H9 (cell line): ENCODE measurements around the gene CORO1A. TPM values are rescaled to one million over a fixed set of nuclear protein-coding genes. Genes with fewer than 3 reads are reported as not detected.
"Not testable (repeated sequence)": the region's sequence is repeated elsewhere in the genome, so short reads cannot be mapped to it uniquely, and the experiment has no call there.

ENCODE experiments used
- DNase-seq: peaks from one replicate; pipeline ENCODE4 v3.0.0-alpha.2; 2017
- H2AFZ ChIP-seq: one replicate; pipeline ENCODE4 v1.6.1; 2013; ENCODE audit warnings: mild to moderate bottlenecking, low read length, control low read depth, moderate library complexity
- H2AK5ac ChIP-seq: 2 replicates; pipeline ENCODE4 v1.6.1; 2013; ENCODE audit warnings: low read length, control low read depth, mixed read lengths; ENCODE audit not compliant: insufficient read length
- H2BK120ac ChIP-seq: one replicate; pipeline ENCODE4 v1.6.1; 2013; ENCODE audit warnings: low read depth, mild to moderate bottlenecking, low read length, control low read depth, inconsistent platforms; ENCODE audit not compliant: poor library complexity, severe bottlenecking
- H2BK12ac ChIP-seq: 2 replicates; pipeline ENCODE4 v1.6.1; 2013; ENCODE audit warnings: low read length, control low read depth, mixed read lengths, low read depth; ENCODE audit not compliant: insufficient read length
- H2BK15ac ChIP-seq: 2 replicates; pipeline ENCODE4 v1.6.1; 2013; ENCODE audit warnings: low read depth, low read length, control low read depth
- H2BK20ac ChIP-seq: one replicate; pipeline ENCODE4 v1.6.1; 2013; ENCODE audit warnings: low read depth, mild to moderate bottlenecking, low read length, control low read depth, inconsistent platforms; ENCODE audit not compliant: poor library complexity, severe bottlenecking
- H2BK5ac ChIP-seq: 2 replicates; pipeline ENCODE4 v1.6.1; 2013; ENCODE audit warnings: low read length, control low read depth, mixed read lengths; ENCODE audit not compliant: insufficient read length
- H3K14ac ChIP-seq: 2 replicates; pipeline ENCODE4 v1.6.1; 2013; ENCODE audit warnings: low read length, control low read depth; ENCODE audit not compliant: insufficient read depth
- H3K18ac ChIP-seq: 2 replicates; pipeline ENCODE4 v1.6.1; 2013; ENCODE audit warnings: low read depth, mild to moderate bottlenecking, mixed read lengths, low read length, control low read depth; ENCODE audit not compliant: insufficient read length
- H3K23ac ChIP-seq: 2 replicates; pipeline ENCODE4 v1.6.1; 2013; ENCODE audit warnings: low read length, control low read depth, mixed read lengths, low read depth; ENCODE audit not compliant: insufficient read length
- H3K23me2 ChIP-seq: 2 replicates; pipeline ENCODE4 v1.6.1; 2013; ENCODE audit warnings: low read depth, mild to moderate bottlenecking, mixed read lengths, low read length, control low read depth; ENCODE audit not compliant: insufficient read length, poor library complexity, severe bottlenecking
- H3K27ac ChIP-seq: 2 replicates; pipeline ENCODE4 v1.5.1; 2013; ENCODE audit warnings: low read length, control low read depth, mixed read lengths, low read depth; ENCODE audit not compliant: insufficient read length
- H3K27me3 ChIP-seq: 2 replicates; pipeline ENCODE4 v1.6.1; 2013; ENCODE audit warnings: low read length, control low read depth, inconsistent platforms; ENCODE audit not compliant: insufficient read depth
- H3K4ac ChIP-seq: 2 replicates; pipeline ENCODE4 v1.6.1; 2013; ENCODE audit warnings: low read depth, mild to moderate bottlenecking, control low read depth, inconsistent platforms, low read length, moderate library complexity
- H3K4me1 ChIP-seq: 2 replicates; pipeline ENCODE4 v1.6.1; 2013; ENCODE audit warnings: low read length, control low read depth, inconsistent platforms; ENCODE audit not compliant: insufficient read depth
- H3K4me2 ChIP-seq: 2 replicates; pipeline ENCODE4 v1.6.1; 2013; ENCODE audit warnings: low read length, control low read depth, mixed read lengths; ENCODE audit not compliant: insufficient read length, insufficient read depth
- H3K56ac ChIP-seq: 2 replicates; pipeline ENCODE4 v1.6.1; 2013; ENCODE audit warnings: low read depth, mild to moderate bottlenecking, mixed read lengths, low read length, control low read depth; ENCODE audit not compliant: insufficient read length
- H3K79me1 ChIP-seq: 2 replicates; pipeline ENCODE4 v1.6.1; 2013; ENCODE audit warnings: low read depth, mild to moderate bottlenecking, moderate library complexity, low read length, control low read depth, inconsistent platforms; ENCODE audit not compliant: insufficient read depth, poor library complexity, severe bottlenecking
- H3K79me2 ChIP-seq: 2 replicates; pipeline ENCODE4 v1.6.1; 2013; ENCODE audit warnings: low read length, control low read depth, inconsistent platforms; ENCODE audit not compliant: insufficient read depth
- H3K9ac ChIP-seq: 2 replicates; pipeline ENCODE4 v1.6.1; 2013; ENCODE audit warnings: low read length, control low read depth, mixed read lengths; ENCODE audit not compliant: insufficient read length; ENCODE audit errors: extremely low read depth
- H3K9me3 ChIP-seq: one replicate; pipeline ENCODE4 v1.6.1; 2013; ENCODE audit warnings: low read depth, low read length, inconsistent platforms; ENCODE audit not compliant: control insufficient read depth
- H3T11ph ChIP-seq: one replicate; pipeline ENCODE4 v1.6.1; 2013; ENCODE audit warnings: mild to moderate bottlenecking, low read length, control low read depth, inconsistent platforms
- H4K20me1 ChIP-seq: one replicate; pipeline ENCODE4 v1.6.1; 2013; ENCODE audit not compliant: control insufficient read depth, insufficient read length, insufficient read depth
- H4K5ac ChIP-seq: 2 replicates; pipeline ENCODE4 v1.6.1; 2013; ENCODE audit warnings: low read depth, mild to moderate bottlenecking, mixed read lengths, low read length, control low read depth; ENCODE audit not compliant: insufficient read length
- H4K8ac ChIP-seq: replicated peaks from 2 replicates; pipeline ENCODE4 v1.6.1; 2013; ENCODE audit warnings: low read length, control low read depth, mixed read lengths, low read depth; ENCODE audit not compliant: insufficient read length
- H4K91ac ChIP-seq: 2 replicates; pipeline ENCODE4 v1.6.1; 2013; ENCODE audit warnings: low read depth, mild to moderate bottlenecking, moderate library complexity, mixed read lengths, low read length, control low read depth; ENCODE audit not compliant: insufficient read length
- H3K27ac Mint-ChIP-seq, 3 experiments: 2 replicates in 2 of 3; 3 replicates in 1 of 3; pipeline ENCODE4 v1.8.0; 2020 to 2021; ENCODE audit warnings: mixed read lengths in 3 of 3, mild to moderate bottlenecking in 1 of 3, moderate library complexity in 1 of 3
- H3K27me3 Mint-ChIP-seq: 2 replicates; pipeline ENCODE4 v1.8.0; 2021; ENCODE audit warnings: low read depth, mild to moderate bottlenecking, moderate library complexity, mixed read lengths
- H3K36me3 Mint-ChIP-seq, 3 experiments: 2 replicates in 2 of 3; 3 replicates in 1 of 3; pipeline ENCODE4 v1.8.0; 2020 to 2021; ENCODE audit warnings: low read depth in 3 of 3, mixed read lengths in 3 of 3; ENCODE audit not compliant: insufficient read depth in 1 of 3
- H3K4me1 Mint-ChIP-seq, 2 experiments: 2 replicates each; pipeline ENCODE4 v1.8.0; 2020; ENCODE audit warnings: mixed read lengths in 2 of 2
- H3K4me3 Mint-ChIP-seq, 2 experiments: 2 replicates in 1 of 2; 3 replicates in 1 of 2; pipeline ENCODE4 v1.8.0; 2020 to 2021; ENCODE audit warnings: mild to moderate bottlenecking in 2 of 2, mixed read lengths in 2 of 2, moderate library complexity in 1 of 2
- H3K9me3 Mint-ChIP-seq, 2 experiments: 2 replicates in 1 of 2; 3 replicates in 1 of 2; pipeline ENCODE4 v1.8.0; 2020; ENCODE audit warnings: mild to moderate bottlenecking in 2 of 2, mixed read lengths in 2 of 2, moderate library complexity in 1 of 2
- WGBS: extraction: QIAGEN DNeasy Blood & Tissue Kit; methylation state at CpG from one replicate; pipeline ENCODE4 v1.1.7; 2013; ENCODE audit warnings: missing lambda C conversion rate, low lambda C conversion rate, mixed read lengths; ENCODE audit not compliant: insufficient read length; ENCODE audit errors: extremely low coverage; 5-methylcytosine and 5-hydroxymethylcytosine counted together
- total RNA-seq: library from RNA; stranded (reverse); gene quantifications from 2 replicates; pipeline ENCODE4 v1.2.1, GENCODE V29; 2021
- TF ChIP-seq, protein P1 (sequence below): fragments of 200-600 bp; sonication (generic); conservative IDR thresholded peaks from 3 replicates; pipeline ENCODE4 v1.8.0; 2021; ENCODE audit warnings: antibody characterized with exemption, mild to moderate bottlenecking

The CORO1A gene
- total RNA-seq, 1 experiment from 2014 or later, result 4.8 TPM

DNA sequence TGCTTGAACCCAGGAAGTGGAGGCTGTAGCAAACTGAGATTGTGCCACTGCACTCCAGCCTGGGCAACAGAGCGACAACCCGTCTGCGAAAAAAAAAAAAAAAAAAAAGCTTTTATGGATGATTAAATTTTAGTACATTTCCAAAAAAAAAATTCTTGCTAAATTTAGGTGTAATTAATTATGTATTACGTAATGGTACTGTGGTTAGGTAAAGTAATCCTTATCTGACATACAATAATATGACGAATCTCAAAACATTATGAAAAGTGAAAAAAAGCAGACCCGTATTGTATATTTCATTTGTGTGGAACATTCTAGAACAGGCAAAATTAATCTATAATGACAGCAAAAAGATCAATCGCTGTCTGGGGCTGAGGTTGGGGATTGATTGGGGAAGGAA, 10.3 kb upstream of the CORO1A start:
- Histone ChIP-seq H3K14ac (no peak overlapping the region), H4K5ac (no peak overlapping the region), H3K27ac (no peak overlapping the region), H3K4me2 (no peak overlapping the region), H2BK120ac (no peak overlapping the region), H3T11ph (no peak overlapping the region), H3K79me2 (no peaks in the 10 kb centered on the region), H3K27me3 (no peaks in the 10 kb centered on the region), H2BK20ac (no peak overlapping the region), H2AK5ac (no peak overlapping the region), H2AFZ (no peak overlapping the region), H4K91ac (no peak overlapping the region), H4K8ac (no peak overlapping the region), H4K20me1 (no peaks in the 10 kb centered on the region), H3K23me2 (no peaks in the 10 kb centered on the region), H3K4ac (no peak overlapping the region), H3K18ac (no peak overlapping the region), H3K79me1 (no peaks in the 10 kb centered on the region), H2BK12ac (no peak overlapping the region), H2BK5ac (no peak overlapping the region), H3K56ac (no peak overlapping the region), H3K9ac (no peak overlapping the region), H3K4me1 (no peaks in the 10 kb centered on the region), H3K9me3 (no peaks in the 10 kb centered on the region), H3K23ac (no peak overlapping the region), H2BK15ac (no peak overlapping the region)
- no peaks in the 10 kb centered on the region for H3K4me1 Mint-ChIP-seq
- no CpG with 5 or more reads among the region's 7 CpGs for WGBS
- TF ChIP-seq, protein P1, sequence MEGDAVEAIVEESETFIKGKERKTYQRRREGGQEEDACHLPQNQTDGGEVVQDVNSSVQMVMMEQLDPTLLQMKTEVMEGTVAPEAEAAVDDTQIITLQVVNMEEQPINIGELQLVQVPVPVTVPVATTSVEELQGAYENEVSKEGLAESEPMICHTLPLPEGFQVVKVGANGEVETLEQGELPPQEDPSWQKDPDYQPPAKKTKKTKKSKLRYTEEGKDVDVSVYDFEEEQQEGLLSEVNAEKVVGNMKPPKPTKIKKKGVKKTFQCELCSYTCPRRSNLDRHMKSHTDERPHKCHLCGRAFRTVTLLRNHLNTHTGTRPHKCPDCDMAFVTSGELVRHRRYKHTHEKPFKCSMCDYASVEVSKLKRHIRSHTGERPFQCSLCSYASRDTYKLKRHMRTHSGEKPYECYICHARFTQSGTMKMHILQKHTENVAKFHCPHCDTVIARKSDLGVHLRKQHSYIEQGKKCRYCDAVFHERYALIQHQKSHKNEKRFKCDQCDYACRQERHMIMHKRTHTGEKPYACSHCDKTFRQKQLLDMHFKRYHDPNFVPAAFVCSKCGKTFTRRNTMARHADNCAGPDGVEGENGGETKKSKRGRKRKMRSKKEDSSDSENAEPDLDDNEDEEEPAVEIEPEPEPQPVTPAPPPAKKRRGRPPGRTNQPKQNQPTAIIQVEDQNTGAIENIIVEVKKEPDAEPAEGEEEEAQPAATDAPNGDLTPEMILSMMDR, result no peak
- H3K9me3 Mint-ChIP-seq, result peaks cover 5 to 7% of the 10 kb centered on the region in 2 experiments
- peaks cover 2% of the 10 kb centered on the region for H3K27me3 Mint-ChIP-seq
- no peak for DNase-seq
- H3K4me3 Mint-ChIP-seq, result no peak overlapping the region
- peaks cover 2 to 3% (median 2%) of the 10 kb centered on the region in 3 experiments; a peak in 5 of 7 replicates for H3K36me3 Mint-ChIP-seq
- H3K27ac Mint-ChIP-seq, result no peak overlapping the region

DNA sequence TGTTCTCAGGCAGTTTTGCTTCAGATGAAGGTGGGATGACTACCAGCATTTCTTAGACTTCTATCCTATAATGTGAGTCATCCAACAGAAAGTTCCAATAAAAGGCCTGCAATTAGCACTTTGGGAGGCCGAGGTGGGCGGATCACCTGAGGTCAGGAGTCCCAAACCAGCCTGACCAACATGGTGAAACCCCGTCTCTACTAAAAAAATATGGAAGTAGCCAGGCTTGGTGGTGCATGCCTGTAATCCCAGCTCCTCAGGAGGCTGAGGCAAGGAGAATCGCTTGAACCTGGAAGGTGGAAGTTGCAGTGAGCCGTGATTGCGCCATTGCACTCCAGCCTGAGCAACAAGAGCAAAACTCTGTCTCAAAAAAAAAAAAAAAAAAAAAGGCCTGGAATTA, 6.5 kb upstream of the CORO1A start:
- not testable (repeated sequence) for H3K27ac Mint-ChIP-seq, H3K23me2 ChIP-seq, H3K79me2 ChIP-seq, H2AFZ ChIP-seq, H3K4me3 Mint-ChIP-seq, H3K4me2 ChIP-seq, H3K36me3 Mint-ChIP-seq, H3K9me3 Mint-ChIP-seq, H3K79me1 ChIP-seq, H3K4me1 Mint-ChIP-seq, H4K5ac ChIP-seq, H3K27ac ChIP-seq, H4K8ac ChIP-seq, H3K9me3 ChIP-seq, DNase-seq, H4K20me1 ChIP-seq, H3K18ac ChIP-seq, H3K27me3 ChIP-seq, H2BK20ac ChIP-seq, H3K4ac ChIP-seq, H2BK12ac ChIP-seq, H3K4me1 ChIP-seq, H2AK5ac ChIP-seq, H3K23ac ChIP-seq, H2BK5ac ChIP-seq, H2BK120ac ChIP-seq, H3K56ac ChIP-seq, H3K14ac ChIP-seq, H2BK15ac ChIP-seq, H3K9ac ChIP-seq, H3T11ph ChIP-seq, H4K91ac ChIP-seq
- peaks cover 26% of the 10 kb centered on the region for H3K27me3 Mint-ChIP-seq
- no CpG with 5 or more reads among the region's 6 CpGs for WGBS
